Fibroblast of mammary gland (primary cell): Measurements from ENCODE around the gene NEURL4.

Experiments
- DNase-seq: peaks from one replicate; pipeline ENCODE4 v3.0.0-alpha.2; 2010; ENCODE audit warnings: low read depth
- H3K4me3 ChIP-seq: 2 replicates; pipeline ENCODE4 v1.5.1; 2011; ENCODE audit warnings: low read depth, mild to moderate bottlenecking, low read length, moderate library complexity; ENCODE audit not compliant: control insufficient read depth
- TF ChIP-seq, protein P1 (sequence below): conservative IDR thresholded peaks from 2 replicates; pipeline ENCODE4 v1.5.1; 2011; ENCODE audit warnings: low read depth, low read length, inconsistent platforms; ENCODE audit not compliant: control insufficient read depth, insufficient read depth

NEURL4 gene

DNA sequence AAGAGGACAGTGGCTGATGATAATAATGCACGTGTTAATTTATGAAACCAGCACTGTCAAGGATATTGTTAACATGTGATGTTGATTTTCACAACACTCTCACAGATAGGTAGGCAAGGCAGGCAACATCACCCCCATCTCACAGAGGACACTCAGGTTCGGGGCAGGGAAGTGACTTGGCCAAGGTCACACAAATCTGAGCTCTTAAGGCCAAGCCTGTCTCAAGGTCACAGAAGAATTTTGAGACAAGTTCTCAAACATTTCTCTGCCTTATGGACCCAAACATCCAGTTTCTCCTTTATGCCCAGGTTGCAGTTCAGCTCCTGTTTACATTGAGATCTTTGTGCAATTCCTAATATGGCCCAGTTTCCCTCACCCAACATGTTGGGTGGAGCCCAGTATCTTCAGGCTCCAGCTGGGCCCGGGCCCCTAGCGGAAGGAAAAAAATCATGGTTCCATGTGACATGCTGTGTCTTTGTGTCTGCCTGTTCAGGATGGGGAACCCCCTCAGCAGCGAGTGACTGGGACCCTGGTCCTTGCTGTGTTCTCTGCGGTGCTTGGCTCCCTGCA is 46.3 kb downstream of the NEURL4 start:
- no peak for DNase-seq
- H3K4me3 ChIP-seq = no peak overlapping the region
- TF ChIP-seq, protein P1, sequence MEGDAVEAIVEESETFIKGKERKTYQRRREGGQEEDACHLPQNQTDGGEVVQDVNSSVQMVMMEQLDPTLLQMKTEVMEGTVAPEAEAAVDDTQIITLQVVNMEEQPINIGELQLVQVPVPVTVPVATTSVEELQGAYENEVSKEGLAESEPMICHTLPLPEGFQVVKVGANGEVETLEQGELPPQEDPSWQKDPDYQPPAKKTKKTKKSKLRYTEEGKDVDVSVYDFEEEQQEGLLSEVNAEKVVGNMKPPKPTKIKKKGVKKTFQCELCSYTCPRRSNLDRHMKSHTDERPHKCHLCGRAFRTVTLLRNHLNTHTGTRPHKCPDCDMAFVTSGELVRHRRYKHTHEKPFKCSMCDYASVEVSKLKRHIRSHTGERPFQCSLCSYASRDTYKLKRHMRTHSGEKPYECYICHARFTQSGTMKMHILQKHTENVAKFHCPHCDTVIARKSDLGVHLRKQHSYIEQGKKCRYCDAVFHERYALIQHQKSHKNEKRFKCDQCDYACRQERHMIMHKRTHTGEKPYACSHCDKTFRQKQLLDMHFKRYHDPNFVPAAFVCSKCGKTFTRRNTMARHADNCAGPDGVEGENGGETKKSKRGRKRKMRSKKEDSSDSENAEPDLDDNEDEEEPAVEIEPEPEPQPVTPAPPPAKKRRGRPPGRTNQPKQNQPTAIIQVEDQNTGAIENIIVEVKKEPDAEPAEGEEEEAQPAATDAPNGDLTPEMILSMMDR = no peak

- no peak for DNase-seq
- H3K4me3 ChIP-seq = peak overlapping the region; percentile 37
- TF ChIP-seq, protein P1 = no peak
Observed at GRCh38 chr17:7281953-7282751, 47.0 kb downstream of the NEURL4 start.

DNA sequence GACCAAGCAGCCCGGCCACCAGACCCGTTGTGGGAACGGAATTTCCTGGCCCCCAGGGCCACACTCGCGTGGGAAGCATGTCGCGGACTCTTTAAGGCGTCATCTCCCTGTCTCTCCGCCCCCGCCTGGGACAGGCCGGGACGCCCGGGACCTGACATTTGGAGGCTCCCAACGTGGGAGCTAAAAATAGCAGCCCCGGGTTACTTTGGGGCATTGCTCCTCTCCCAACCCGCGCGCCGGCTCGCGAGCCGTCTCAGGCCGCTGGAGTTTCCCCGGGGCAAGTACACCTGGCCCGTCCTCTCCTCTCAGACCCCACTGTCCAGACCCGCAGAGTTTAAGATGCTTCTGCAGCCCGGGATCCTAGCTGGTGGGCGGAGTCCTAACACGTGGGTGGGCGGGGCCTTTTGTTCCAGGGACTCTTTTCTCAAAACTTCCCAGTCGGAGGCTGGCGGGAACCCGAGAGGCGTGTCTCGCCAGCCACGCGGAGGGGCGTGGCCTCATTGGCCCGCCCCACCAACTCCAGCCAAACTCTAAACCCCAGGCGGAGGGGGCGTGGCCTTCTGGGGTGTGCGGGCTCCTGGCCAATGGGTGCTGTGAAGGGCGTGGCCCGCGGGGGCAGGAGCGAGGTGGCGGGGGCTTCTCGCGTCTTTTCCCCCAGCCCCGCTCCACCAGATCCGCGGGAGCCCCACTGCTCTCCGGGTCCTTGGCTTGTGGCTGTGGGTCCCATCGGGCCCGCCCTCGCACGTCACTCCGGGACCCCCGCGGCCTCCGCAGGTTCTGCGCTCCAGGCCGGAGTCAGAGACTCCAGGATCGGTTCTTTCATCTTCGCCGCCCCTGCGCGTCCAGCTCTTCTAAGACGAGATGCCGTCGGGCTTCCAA is 47.8 kb downstream of the NEURL4 start, which contains the start of gene SLC2A4:
Gene SLC2A4 (plus strand): TSS at position 645 of the 879 bp plus-strand sequence. CDS start 217 bp downstream, at position 862.
- peak within 1 kb of the TSS; percentile 44 for H3K4me3 ChIP-seq
- TF ChIP-seq, protein P1 = no peak
- DNase-seq = peak; percentile 92

GRCh38 chr17:7280519-7281073 is 48.5 kb downstream of the NEURL4 start:
- DNase-seq = peak; percentile 75
- TF ChIP-seq, protein P1 = peak; percentile 96
- peak overlapping the region; percentile 44 for H3K4me3 ChIP-seq

- TF ChIP-seq, protein P1 = no peak
Observed at GRCh38 chr17:7279448-7279847, 49.7 kb downstream of the NEURL4 start.

GRCh38 chr17:7266784-7267183 is 62.4 kb downstream of the NEURL4 start:
- TF ChIP-seq, protein P1 = no peak
- peak; percentile 33 for DNase-seq
- H3K4me3 ChIP-seq = no peak overlapping the region

More at GRCh38 chr17:7279448-7279847, 49.7 kb downstream of the NEURL4 start:
- DNase-seq = no peak
- H3K4me3 ChIP-seq = no peak overlapping the region
